HEK293 (cell line): Measurements from ENCODE around the gene KLF16.
A peak's percentile ranks its signal among the peaks of the same experiment; 100 is the strongest.

Experiments used
- BCL11A ChIP-seq: fragments of 450-650 bp; formaldehyde crosslinking; IDR thresholded peaks from 2 replicates; pipeline ENCODE4 v1.5.1; 2016; ENCODE audit warnings: low read depth, missing biosample characterization, missing genetic modification characterization
- BCL11B ChIP-seq: fragments of 450-650 bp; formaldehyde crosslinking; IDR thresholded peaks from 2 replicates; pipeline ENCODE4 v1.5.1; 2016; ENCODE audit warnings: low read depth, missing biosample characterization, missing genetic modification characterization
- FEZF1 ChIP-seq: fragments of 450-650 bp; formaldehyde crosslinking; IDR thresholded peaks from 2 replicates; pipeline ENCODE4 v1.5.1; 2016; ENCODE audit warnings: missing biosample characterization, missing genetic modification characterization
- KLF9 ChIP-seq: fragments of 450-650 bp; formaldehyde crosslinking; IDR thresholded peaks from 2 replicates; pipeline ENCODE4 v1.5.1; 2016; ENCODE audit warnings: missing biosample characterization, missing genetic modification characterization, low read depth
- YY2 ChIP-seq: fragments of 450-650 bp; formaldehyde crosslinking; IDR thresholded peaks from 2 replicates; pipeline ENCODE4 v1.5.1; 2016; ENCODE audit warnings: missing biosample characterization, missing genetic modification characterization
- ZBTB17 ChIP-seq: fragments of 450-650 bp; formaldehyde crosslinking; IDR thresholded peaks from 2 replicates; pipeline ENCODE4 v1.5.1; 2016; ENCODE audit warnings: missing biosample characterization, missing genetic modification characterization
- ZFP3 ChIP-seq: fragments of 450-650 bp; formaldehyde crosslinking; IDR thresholded peaks from 2 replicates; pipeline ENCODE4 v1.5.1; 2016; ENCODE audit warnings: low read depth, missing biosample characterization, missing genetic modification characterization
- ZNF138 ChIP-seq: fragments of 450-650 bp; formaldehyde crosslinking; IDR thresholded peaks from 2 replicates; pipeline ENCODE4 v1.5.1; 2016; ENCODE audit warnings: missing biosample characterization, missing genetic modification characterization, borderline replicate concordance
- ZNF140 ChIP-seq: fragments of 450-650 bp; formaldehyde crosslinking; IDR thresholded peaks from 2 replicates; pipeline ENCODE4 v1.5.1; 2016; ENCODE audit warnings: missing biosample characterization, missing genetic modification characterization
- ZNF16 ChIP-seq: fragments of 450-650 bp; formaldehyde crosslinking; IDR thresholded peaks from 2 replicates; pipeline ENCODE4 v1.5.1; 2016; ENCODE audit warnings: low read depth, missing biosample characterization, missing genetic modification characterization
- ZNF24 ChIP-seq: fragments of 450-650 bp; formaldehyde crosslinking; IDR thresholded peaks from 2 replicates; pipeline ENCODE4 v1.5.1; 2016; ENCODE audit warnings: missing biosample characterization, missing genetic modification characterization
- ZNF274 ChIP-seq, 2 experiments: fragments of 200-500 bp in 1 of 2; fragments of 450-650 bp in 1 of 2; sonication (Bioruptor generic) in 1 of 2; formaldehyde crosslinking in 1 of 2; IDR thresholded peaks; 2 replicates each; pipeline versions ENCODE4 v1.5.1 to v1.6.1; 2014 to 2016; ENCODE audit warnings: borderline replicate concordance in 1 of 2, inconsistent platforms in 1 of 2, low read length in 1 of 2, missing biosample characterization in 1 of 2, missing genetic modification characterization in 1 of 2
- ZNF404 ChIP-seq: fragments of 450-650 bp; formaldehyde crosslinking; IDR thresholded peaks from 2 replicates; pipeline ENCODE4 v1.5.1; 2017; ENCODE audit warnings: missing biosample characterization, missing genetic modification characterization
- ZNF510 ChIP-seq: fragments of 450-650 bp; formaldehyde crosslinking; IDR thresholded peaks from 2 replicates; pipeline ENCODE4 v1.5.1; 2018; ENCODE audit warnings: mild to moderate bottlenecking, missing genetic modification characterization, missing biosample characterization; ENCODE audit not compliant: insufficient replicate concordance
- ZNF530 ChIP-seq: fragments of 450-650 bp; formaldehyde crosslinking; IDR thresholded peaks from 2 replicates; pipeline ENCODE4 v1.5.1; 2016; ENCODE audit warnings: low read depth, missing biosample characterization, missing genetic modification characterization
- ZNF561 ChIP-seq: fragments of 450-650 bp; IDR thresholded peaks from 2 replicates; pipeline ENCODE4 v1.5.1; 2018; ENCODE audit warnings: missing biosample characterization, missing genetic modification characterization, borderline replicate concordance
- ZNF623 ChIP-seq: fragments of 450-650 bp; formaldehyde crosslinking; IDR thresholded peaks from 2 replicates; pipeline ENCODE4 v1.5.1; 2016; ENCODE audit warnings: missing biosample characterization, missing genetic modification characterization
- ZNF624 ChIP-seq: fragments of 450-650 bp; formaldehyde crosslinking; IDR thresholded peaks from 2 replicates; pipeline ENCODE4 v1.5.1; 2017; ENCODE audit warnings: missing biosample characterization, missing genetic modification characterization
- ZNF670 ChIP-seq: fragments of 450-650 bp; formaldehyde crosslinking; IDR thresholded peaks from 2 replicates; pipeline ENCODE4 v1.5.1; 2016; ENCODE audit warnings: missing biosample characterization, missing genetic modification characterization, low read depth
- ZNF677 ChIP-seq: fragments of 450-650 bp; IDR thresholded peaks from 2 replicates; pipeline ENCODE4 v1.5.0; 2018; ENCODE audit warnings: missing biosample characterization, mild to moderate bottlenecking, missing genetic modification characterization, moderate library complexity
- ZNF785 ChIP-seq: fragments of 450-650 bp; formaldehyde crosslinking; IDR thresholded peaks from 2 replicates; pipeline ENCODE4 v1.5.1; 2016; ENCODE audit warnings: missing biosample characterization, missing genetic modification characterization
- ZNF830 ChIP-seq: fragments of 450-650 bp; IDR thresholded peaks from 2 replicates; pipeline ENCODE4 v1.5.0; 2018; ENCODE audit warnings: missing biosample characterization, missing genetic modification characterization, low read depth, mild to moderate bottlenecking, moderate library complexity
- ZNF837 ChIP-seq: fragments of 450-650 bp; formaldehyde crosslinking; IDR thresholded peaks from 2 replicates; pipeline ENCODE4 v1.5.1; 2016; ENCODE audit warnings: missing biosample characterization, missing genetic modification characterization
- TF ChIP-seq, protein P1 (sequence below): fragments of 450-650 bp; formaldehyde crosslinking; IDR thresholded peaks from 2 replicates; pipeline ENCODE4 v1.5.1; 2016; ENCODE audit warnings: missing biosample characterization, missing genetic modification characterization
- TF ChIP-seq, protein P2 (sequence below): fragments of 450-650 bp; formaldehyde crosslinking; IDR thresholded peaks from 2 replicates; pipeline ENCODE4 v1.5.1; 2016; ENCODE audit warnings: missing biosample characterization, missing genetic modification characterization
- TF ChIP-seq, protein P3 (sequence below): fragments of 450-650 bp; formaldehyde crosslinking; IDR thresholded peaks from 2 replicates; pipeline ENCODE4 v1.5.1; 2017; ENCODE audit warnings: missing biosample characterization, missing genetic modification characterization
- TF ChIP-seq, protein P4 (sequence below): fragments of 450-650 bp; formaldehyde crosslinking; IDR thresholded peaks from 2 replicates; pipeline ENCODE4 v1.5.1; 2017; ENCODE audit warnings: missing biosample characterization, missing genetic modification characterization
- TF ChIP-seq, protein P5 (sequence below): fragments of 450-650 bp; IDR thresholded peaks from 2 replicates; pipeline ENCODE4 v1.5.1; 2018; ENCODE audit warnings: missing biosample characterization, missing genetic modification characterization
- TF ChIP-seq, protein P6 (sequence below): fragments of 450-650 bp; formaldehyde crosslinking; IDR thresholded peaks from 2 replicates; pipeline ENCODE4 v1.5.1; 2016; ENCODE audit warnings: missing biosample characterization, missing genetic modification characterization

Gene KLF16

DNA sequence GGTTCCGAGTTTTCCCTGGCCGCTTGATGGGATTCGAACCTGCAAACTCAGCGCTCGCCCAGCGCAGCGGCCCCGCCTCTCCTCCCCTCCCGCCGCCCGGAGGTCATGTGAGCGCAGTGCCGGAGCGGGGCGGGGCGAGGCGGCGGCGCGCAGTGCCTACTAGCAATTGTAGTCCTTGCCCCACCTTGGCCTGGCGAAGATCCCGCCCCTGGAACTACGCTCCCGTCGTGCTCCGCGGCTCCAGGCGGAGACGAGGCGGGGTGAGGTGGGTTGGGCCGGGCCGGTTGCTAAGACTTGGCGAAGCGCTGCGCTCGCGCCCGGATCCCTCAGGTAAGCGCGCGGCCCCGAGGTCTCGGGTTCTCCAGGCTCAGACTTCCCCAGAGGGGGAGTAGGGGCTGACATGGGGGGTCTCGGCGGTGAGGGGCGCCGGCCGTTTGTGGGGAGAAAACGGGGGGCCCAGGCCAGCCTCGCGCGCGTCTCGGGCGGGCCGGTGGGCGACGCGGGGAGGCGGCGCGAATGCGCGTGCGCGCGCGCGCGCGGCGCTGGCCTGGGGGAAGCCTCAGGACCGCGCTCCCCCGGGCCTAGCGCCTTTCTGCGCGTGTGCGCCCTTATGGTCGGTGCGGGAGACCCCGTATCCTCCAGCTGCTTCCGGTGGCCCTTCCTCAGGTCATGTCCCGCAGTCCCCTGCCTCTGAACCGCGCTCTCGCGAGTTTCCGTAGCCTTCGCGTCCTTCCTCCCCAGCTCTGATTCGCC is 41.9 kb upstream of the KLF16 start, which contains the start of the genes ADAT3 and SCAMP4 (continued):
- TF ChIP-seq ZNF670 (tag by site-specific recombination) (no peak), ZNF404 (tag by site-specific recombination) (no peak), ZNF530 (tag by site-specific recombination) (no peak), ZNF624 (tag by site-specific recombination) (no peak), ZNF140 (no peak), ZNF677 (tag by site-specific recombination) (no peak), ZNF274 (IDR thresholded peaks at IDR 0.05; ENCODE audit: low read length) (no peak), ZNF274 (tag by site-specific recombination; IDR thresholded peaks at IDR 0.05; ENCODE audit: borderline replicate concordance) (no peak), ZNF837 (tag by site-specific recombination) (no peak), ZNF623 (no peak), BCL11B (tag by site-specific recombination) (no peak), YY2 (no peak), ZFP3 (tag by site-specific recombination) (no peak), ZNF138 (tag by site-specific recombination) (no peak), ZBTB17 (0 out of 2 replicates have a peak, but pooled peaks have one; percentile 25), ZNF510 (no peak), ZNF24 (tag by site-specific recombination) (peak; percentile 69), KLF9 (peak; percentile 97), ZNF830 (tag by site-specific recombination) (no peak), ZNF785 (no peak), FEZF1 (tag by site-specific recombination) (no peak; the same call in 1 of the 2 replicates), ZNF561 (tag by site-specific recombination) (0 out of 2 replicates have a peak, but pooled peaks have one; percentile 55), BCL11A (no peak), ZNF16 (tag by site-specific recombination) (no peak)
- TF ChIP-seq, protein P1, sequence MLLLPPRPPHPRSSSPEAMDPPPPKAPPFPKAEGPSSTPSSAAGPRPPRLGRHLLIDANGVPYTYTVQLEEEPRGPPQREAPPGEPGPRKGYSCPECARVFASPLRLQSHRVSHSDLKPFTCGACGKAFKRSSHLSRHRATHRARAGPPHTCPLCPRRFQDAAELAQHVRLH (tag by site-specific recombination) = peak; percentile 63; the same call in 1 of the 2 replicates
- TF ChIP-seq, protein P2, sequence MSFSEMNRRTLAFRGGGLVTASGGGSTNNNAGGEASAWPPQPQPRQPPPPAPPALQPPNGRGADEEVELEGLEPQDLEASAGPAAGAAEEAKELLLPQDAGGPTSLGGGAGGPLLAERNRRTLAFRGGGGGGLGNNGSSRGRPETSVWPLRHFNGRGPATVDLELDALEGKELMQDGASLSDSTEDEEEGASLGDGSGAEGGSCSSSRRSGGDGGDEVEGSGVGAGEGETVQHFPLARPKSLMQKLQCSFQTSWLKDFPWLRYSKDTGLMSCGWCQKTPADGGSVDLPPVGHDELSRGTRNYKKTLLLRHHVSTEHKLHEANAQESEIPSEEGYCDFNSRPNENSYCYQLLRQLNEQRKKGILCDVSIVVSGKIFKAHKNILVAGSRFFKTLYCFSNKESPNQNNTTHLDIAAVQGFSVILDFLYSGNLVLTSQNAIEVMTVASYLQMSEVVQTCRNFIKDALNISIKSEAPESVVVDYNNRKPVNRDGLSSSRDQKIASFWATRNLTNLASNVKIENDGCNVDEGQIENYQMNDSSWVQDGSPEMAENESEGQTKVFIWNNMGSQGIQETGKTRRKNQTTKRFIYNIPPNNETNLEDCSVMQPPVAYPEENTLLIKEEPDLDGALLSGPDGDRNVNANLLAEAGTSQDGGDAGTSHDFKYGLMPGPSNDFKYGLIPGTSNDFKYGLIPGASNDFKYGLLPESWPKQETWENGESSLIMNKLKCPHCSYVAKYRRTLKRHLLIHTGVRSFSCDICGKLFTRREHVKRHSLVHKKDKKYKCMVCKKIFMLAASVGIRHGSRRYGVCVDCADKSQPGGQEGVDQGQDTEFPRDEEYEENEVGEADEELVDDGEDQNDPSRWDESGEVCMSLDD (tag by site-specific recombination) = no peak
- TF ChIP-seq, protein P3, sequence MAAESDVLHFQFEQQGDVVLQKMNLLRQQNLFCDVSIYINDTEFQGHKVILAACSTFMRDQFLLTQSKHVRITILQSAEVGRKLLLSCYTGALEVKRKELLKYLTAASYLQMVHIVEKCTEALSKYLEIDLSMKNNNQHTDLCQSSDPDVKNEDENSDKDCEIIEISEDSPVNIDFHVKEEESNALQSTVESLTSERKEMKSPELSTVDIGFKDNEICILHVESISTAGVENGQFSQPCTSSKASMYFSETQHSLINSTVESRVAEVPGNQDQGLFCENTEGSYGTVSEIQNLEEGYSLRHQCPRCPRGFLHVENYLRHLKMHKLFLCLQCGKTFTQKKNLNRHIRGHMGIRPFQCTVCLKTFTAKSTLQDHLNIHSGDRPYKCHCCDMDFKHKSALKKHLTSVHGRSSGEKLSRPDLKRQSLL (tag by site-specific recombination) = no peak
- TF ChIP-seq, protein P4, sequence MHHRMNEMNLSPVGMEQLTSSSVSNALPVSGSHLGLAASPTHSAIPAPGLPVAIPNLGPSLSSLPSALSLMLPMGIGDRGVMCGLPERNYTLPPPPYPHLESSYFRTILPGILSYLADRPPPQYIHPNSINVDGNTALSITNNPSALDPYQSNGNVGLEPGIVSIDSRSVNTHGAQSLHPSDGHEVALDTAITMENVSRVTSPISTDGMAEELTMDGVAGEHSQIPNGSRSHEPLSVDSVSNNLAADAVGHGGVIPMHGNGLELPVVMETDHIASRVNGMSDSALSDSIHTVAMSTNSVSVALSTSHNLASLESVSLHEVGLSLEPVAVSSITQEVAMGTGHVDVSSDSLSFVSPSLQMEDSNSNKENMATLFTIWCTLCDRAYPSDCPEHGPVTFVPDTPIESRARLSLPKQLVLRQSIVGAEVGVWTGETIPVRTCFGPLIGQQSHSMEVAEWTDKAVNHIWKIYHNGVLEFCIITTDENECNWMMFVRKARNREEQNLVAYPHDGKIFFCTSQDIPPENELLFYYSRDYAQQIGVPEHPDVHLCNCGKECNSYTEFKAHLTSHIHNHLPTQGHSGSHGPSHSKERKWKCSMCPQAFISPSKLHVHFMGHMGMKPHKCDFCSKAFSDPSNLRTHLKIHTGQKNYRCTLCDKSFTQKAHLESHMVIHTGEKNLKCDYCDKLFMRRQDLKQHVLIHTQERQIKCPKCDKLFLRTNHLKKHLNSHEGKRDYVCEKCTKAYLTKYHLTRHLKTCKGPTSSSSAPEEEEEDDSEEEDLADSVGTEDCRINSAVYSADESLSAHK (tag by site-specific recombination) = 0 out of 2 replicates have a peak, but pooled peaks have one; percentile 37
- TF ChIP-seq, protein P5, sequence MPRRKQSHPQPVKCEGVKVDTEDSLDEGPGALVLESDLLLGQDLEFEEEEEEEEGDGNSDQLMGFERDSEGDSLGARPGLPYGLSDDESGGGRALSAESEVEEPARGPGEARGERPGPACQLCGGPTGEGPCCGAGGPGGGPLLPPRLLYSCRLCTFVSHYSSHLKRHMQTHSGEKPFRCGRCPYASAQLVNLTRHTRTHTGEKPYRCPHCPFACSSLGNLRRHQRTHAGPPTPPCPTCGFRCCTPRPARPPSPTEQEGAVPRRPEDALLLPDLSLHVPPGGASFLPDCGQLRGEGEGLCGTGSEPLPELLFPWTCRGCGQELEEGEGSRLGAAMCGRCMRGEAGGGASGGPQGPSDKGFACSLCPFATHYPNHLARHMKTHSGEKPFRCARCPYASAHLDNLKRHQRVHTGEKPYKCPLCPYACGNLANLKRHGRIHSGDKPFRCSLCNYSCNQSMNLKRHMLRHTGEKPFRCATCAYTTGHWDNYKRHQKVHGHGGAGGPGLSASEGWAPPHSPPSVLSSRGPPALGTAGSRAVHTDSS (tag by site-specific recombination) = peak; percentile 79
- TF ChIP-seq, protein P6, sequence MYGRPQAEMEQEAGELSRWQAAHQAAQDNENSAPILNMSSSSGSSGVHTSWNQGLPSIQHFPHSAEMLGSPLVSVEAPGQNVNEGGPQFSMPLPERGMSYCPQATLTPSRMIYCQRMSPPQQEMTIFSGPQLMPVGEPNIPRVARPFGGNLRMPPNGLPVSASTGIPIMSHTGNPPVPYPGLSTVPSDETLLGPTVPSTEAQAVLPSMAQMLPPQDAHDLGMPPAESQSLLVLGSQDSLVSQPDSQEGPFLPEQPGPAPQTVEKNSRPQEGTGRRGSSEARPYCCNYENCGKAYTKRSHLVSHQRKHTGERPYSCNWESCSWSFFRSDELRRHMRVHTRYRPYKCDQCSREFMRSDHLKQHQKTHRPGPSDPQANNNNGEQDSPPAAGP (tag by site-specific recombination) = peak; percentile 77
